ENCODE measurements around the gene TNFRSF19.

Gene TNFRSF19

DNA sequence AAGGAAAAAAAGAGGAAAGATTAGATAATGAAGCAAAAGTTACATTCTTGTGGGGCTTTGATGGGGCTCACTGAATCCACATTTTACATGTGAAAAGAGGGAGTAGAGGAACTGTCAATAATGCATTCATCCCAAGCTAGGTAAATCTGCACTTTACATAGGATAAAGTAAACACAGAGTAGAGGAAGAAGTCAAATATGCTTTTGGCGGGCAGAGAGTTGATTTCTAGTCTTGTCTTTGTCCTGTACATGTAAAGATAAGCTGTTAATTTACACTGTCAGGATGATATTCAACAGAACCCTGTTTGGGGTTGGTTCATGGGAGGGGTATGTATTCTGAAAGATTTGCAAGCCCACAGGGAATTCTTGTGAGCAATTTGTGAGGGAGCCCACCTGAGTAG, 18.0 kb upstream of the TNFRSF19 start:
- TF ChIP-seq, protein P1, sequence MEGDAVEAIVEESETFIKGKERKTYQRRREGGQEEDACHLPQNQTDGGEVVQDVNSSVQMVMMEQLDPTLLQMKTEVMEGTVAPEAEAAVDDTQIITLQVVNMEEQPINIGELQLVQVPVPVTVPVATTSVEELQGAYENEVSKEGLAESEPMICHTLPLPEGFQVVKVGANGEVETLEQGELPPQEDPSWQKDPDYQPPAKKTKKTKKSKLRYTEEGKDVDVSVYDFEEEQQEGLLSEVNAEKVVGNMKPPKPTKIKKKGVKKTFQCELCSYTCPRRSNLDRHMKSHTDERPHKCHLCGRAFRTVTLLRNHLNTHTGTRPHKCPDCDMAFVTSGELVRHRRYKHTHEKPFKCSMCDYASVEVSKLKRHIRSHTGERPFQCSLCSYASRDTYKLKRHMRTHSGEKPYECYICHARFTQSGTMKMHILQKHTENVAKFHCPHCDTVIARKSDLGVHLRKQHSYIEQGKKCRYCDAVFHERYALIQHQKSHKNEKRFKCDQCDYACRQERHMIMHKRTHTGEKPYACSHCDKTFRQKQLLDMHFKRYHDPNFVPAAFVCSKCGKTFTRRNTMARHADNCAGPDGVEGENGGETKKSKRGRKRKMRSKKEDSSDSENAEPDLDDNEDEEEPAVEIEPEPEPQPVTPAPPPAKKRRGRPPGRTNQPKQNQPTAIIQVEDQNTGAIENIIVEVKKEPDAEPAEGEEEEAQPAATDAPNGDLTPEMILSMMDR (IDR thresholded peaks at IDR 0.05; ENCODE audit: poor library complexity, severe bottlenecking) = no peak
- Histone ChIP-seq H3K27ac (ENCODE audit: poor library complexity, severe bottlenecking) (no peak overlapping the region), H3K27me3 (ENCODE audit: insufficient read depth, poor library complexity, severe bottlenecking) (no peaks in the 10 kb centered on the region), H3K9me3 (ENCODE audit: severe bottlenecking) (no peaks in the 10 kb centered on the region), H3K4me3 (ENCODE audit: severe bottlenecking) (no peak overlapping the region), H3K4me1 (ENCODE audit: insufficient read depth, poor library complexity, severe bottlenecking) (peaks cover 5% of the 10 kb centered on the region), H3K36me3 (ENCODE audit: low read depth) (no peaks in the 10 kb centered on the region)
- DNase-seq (ENCODE audit: low spot score) (no peak), ATAC-seq (ENCODE audit: low read depth) (no peak)

DNA sequence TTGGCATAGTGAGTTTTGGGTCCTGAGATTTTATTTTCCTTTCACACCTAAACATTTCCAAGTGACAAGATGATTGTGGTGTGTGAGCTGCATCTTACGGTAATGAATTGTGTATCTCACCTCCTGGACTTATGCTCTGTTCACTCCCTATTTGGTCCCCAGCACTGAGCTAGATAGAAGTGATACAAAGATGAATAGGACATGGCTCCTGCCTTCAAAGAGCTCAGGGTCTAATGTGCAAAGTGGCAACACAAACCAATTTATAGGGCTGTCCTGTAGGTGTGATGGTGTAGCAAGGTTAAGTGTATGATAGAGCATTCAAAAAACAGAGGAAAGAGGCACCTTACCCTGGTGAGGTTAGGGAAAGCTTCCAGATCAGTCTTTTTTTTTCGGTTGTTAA, 17.6 kb upstream of the TNFRSF19 start:
- TF ChIP-seq, protein P1 (IDR thresholded peaks at IDR 0.05; ENCODE audit: poor library complexity, severe bottlenecking) = no peak
- Histone ChIP-seq H3K36me3 (ENCODE audit: low read depth) (no peaks in the 10 kb centered on the region), H3K4me1 (ENCODE audit: insufficient read depth, poor library complexity, severe bottlenecking) (peaks cover 5% of the 10 kb centered on the region), H3K27me3 (ENCODE audit: insufficient read depth, poor library complexity, severe bottlenecking) (no peaks in the 10 kb centered on the region), H3K9me3 (ENCODE audit: severe bottlenecking) (no peaks in the 10 kb centered on the region), H3K4me3 (ENCODE audit: severe bottlenecking) (no peak overlapping the region), H3K27ac (ENCODE audit: poor library complexity, severe bottlenecking) (no peak overlapping the region)
- no peak for DNase-seq (ENCODE audit: low spot score)
- no peak for ATAC-seq (ENCODE audit: low read depth)

DNA sequence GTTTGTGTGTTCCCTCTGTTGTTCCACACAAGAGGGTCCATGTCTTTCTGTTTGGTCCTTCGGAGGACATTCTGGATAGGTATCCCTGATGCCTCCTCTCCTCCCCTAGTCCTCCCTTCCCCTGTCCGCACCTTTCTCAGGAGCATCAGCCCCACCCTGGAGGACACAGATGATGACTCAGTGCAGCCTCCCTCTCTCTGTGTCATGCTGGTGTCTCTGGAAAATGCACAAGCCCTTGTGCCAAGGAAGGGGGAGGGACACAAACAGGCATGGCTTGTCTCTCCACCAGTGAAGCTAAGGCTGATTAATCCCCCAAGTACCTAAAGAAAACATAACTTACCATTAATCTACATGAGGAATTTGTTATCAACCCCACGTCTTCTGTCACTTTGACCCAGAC, 16.2 kb upstream of the TNFRSF19 start:
- Histone ChIP-seq H3K9me3 (ENCODE audit: severe bottlenecking) (no peaks in the 10 kb centered on the region), H3K27me3 (ENCODE audit: insufficient read depth, poor library complexity, severe bottlenecking) (no peaks in the 10 kb centered on the region), H3K36me3 (ENCODE audit: low read depth) (no peaks in the 10 kb centered on the region), H3K4me3 (ENCODE audit: severe bottlenecking) (no peak overlapping the region), H3K4me1 (ENCODE audit: insufficient read depth, poor library complexity, severe bottlenecking) (peaks cover 10% of the 10 kb centered on the region), H3K27ac (ENCODE audit: poor library complexity, severe bottlenecking) (no peak overlapping the region)
- TF ChIP-seq, protein P1 (IDR thresholded peaks at IDR 0.05; ENCODE audit: poor library complexity, severe bottlenecking) = no peak
- DNase-seq (ENCODE audit: low spot score) = no peak
- ATAC-seq (ENCODE audit: low read depth) = peak; percentile 35; the same call in 1 of the 3 replicates

DNA sequence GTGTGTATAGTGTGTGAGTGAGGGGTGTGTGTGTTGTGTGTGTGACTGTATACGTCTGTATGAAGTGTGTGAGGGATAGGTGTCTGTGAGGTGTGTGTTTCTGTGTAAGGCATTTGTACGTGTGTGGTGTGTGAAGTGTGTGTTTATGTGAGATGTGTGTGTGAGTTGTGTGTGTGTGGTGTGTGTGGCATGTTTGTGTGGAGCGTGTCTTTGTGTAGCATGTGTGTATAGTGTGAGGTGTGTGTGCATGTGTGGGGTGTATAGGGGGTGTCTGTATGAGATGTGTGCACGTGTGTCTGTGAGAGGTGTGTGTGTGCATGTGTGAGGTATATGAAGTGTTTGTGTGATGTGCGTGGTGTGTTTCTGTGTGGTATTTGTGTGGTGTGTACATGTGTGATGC, 13.2 kb upstream of the TNFRSF19 start:
- DNase-seq (ENCODE audit: low spot score) (no peak), ATAC-seq (ENCODE audit: low read depth) (no peak)
- Histone ChIP-seq H3K27me3 (ENCODE audit: insufficient read depth, poor library complexity, severe bottlenecking) (no peaks in the 10 kb centered on the region), H3K27ac (ENCODE audit: poor library complexity, severe bottlenecking) (no peak overlapping the region), H3K9me3 (ENCODE audit: severe bottlenecking) (no peaks in the 10 kb centered on the region), H3K4me3 (ENCODE audit: severe bottlenecking) (no peak overlapping the region), H3K36me3 (ENCODE audit: low read depth) (no peaks in the 10 kb centered on the region), H3K4me1 (ENCODE audit: insufficient read depth, poor library complexity, severe bottlenecking) (peaks cover 17% of the 10 kb centered on the region)
- TF ChIP-seq, protein P1 (IDR thresholded peaks at IDR 0.05; ENCODE audit: poor library complexity, severe bottlenecking) = no peak

DNA sequence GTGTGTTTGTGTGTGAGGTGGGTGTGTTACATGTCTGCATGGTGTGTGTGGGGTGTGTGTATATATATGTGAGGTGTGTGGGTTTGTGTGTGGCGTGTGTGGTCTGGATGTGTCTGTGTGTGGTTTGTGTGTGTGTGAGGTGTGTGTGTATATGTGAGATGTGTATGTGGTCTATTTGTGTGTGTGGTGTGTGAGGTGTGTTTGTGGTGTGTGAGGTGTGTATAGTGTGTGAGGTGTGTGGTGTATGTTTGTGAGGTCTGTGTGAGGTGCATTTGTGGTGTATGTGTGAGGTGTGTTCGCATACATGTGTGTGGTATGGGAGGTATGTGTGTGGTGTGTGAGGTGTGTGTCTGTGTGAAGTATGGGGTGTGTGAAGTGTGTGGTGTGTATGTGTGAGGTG, 12.5 kb upstream of the TNFRSF19 start:
- Histone ChIP-seq H3K9me3 (ENCODE audit: severe bottlenecking) (no peaks in the 10 kb centered on the region), H3K27me3 (ENCODE audit: insufficient read depth, poor library complexity, severe bottlenecking) (no peaks in the 10 kb centered on the region), H3K4me1 (ENCODE audit: insufficient read depth, poor library complexity, severe bottlenecking) (peaks cover 17% of the 10 kb centered on the region), H3K36me3 (ENCODE audit: low read depth) (no peaks in the 10 kb centered on the region), H3K27ac (ENCODE audit: poor library complexity, severe bottlenecking) (no peak overlapping the region), H3K4me3 (ENCODE audit: severe bottlenecking) (no peak overlapping the region)
- ATAC-seq (ENCODE audit: low read depth) (no peak), DNase-seq (ENCODE audit: low spot score) (no peak)
- TF ChIP-seq, protein P1 (IDR thresholded peaks at IDR 0.05; ENCODE audit: poor library complexity, severe bottlenecking) = no peak
